ENCODE data around the gene SLC35E1.

DNA sequence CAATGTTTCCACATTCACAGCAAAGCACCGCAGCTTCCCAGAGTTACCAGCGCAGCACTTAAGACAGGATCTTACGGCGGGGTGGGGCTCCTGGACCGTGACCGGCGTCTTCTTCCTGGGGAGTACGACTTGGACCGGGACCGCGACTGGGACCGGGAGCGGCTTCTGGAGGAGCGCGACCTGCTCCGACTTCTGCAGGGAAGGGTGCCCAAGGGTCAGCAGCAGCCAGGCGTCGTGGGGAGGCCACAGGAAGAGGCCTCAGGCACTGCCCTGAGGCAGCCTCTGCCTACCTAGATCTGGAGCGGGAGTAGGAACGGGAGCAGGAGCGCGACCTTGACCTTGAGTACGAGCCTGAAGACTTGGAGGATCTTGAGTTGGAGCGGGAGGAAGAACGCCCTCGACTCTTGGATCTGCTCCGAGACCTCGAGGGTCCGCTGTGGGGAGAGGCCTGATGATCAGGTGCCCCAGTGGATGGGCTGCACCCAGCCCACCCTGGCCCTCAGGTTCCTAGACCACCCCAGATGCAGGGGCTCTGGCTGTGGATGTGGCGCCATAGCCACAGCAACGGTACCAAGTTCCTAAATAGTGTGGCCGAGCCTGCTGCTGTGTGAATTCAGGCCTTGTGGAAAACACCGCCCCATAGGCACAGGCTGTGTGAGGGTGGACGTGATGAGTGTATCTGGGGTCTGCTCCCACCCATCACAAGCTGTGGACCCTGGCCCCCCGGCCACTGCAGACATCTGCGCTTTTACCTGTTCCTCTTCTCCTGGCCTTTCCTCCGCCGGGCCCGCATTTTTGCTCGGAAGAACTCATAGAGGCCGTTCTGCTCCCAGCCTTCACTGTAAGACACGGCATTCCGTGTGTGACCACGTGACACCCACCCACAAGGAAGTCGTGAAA, 51.9 kb downstream of the SLC35E1 start:
- TF ChIP-seq, protein P1, sequence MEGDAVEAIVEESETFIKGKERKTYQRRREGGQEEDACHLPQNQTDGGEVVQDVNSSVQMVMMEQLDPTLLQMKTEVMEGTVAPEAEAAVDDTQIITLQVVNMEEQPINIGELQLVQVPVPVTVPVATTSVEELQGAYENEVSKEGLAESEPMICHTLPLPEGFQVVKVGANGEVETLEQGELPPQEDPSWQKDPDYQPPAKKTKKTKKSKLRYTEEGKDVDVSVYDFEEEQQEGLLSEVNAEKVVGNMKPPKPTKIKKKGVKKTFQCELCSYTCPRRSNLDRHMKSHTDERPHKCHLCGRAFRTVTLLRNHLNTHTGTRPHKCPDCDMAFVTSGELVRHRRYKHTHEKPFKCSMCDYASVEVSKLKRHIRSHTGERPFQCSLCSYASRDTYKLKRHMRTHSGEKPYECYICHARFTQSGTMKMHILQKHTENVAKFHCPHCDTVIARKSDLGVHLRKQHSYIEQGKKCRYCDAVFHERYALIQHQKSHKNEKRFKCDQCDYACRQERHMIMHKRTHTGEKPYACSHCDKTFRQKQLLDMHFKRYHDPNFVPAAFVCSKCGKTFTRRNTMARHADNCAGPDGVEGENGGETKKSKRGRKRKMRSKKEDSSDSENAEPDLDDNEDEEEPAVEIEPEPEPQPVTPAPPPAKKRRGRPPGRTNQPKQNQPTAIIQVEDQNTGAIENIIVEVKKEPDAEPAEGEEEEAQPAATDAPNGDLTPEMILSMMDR (IDR thresholded peaks at IDR 0.05; ENCODE audit: low read depth, low read length, poor library complexity, severe bottlenecking): no peak
- no peak for TF ChIP-seq EZH2phosphoT487 (IDR thresholded peaks at IDR 0.05; ENCODE audit: borderline replicate concordance, low read length)
